Measurements from ENCODE around the gene RPS14.
"Not testable (repeated sequence)": the region's sequence is repeated elsewhere in the genome, so short reads cannot be mapped to it uniquely, and the experiment has no call there.

Gene RPS14

GRCh38 chr5:150431048-150431447 lies 18.5 kb downstream of the RPS14 start:
- TF ChIP-seq MYC (IDR thresholded peaks at IDR 0.05; ENCODE audit: low read depth, low read length) (no peak), MAX (IDR thresholded peaks at IDR 0.05; ENCODE audit: low read depth, low read length) (no peak), POLR2A (IDR thresholded peaks at IDR 0.05; ENCODE audit: extremely low read depth, insufficient read length) (no peak), CTCF (IDR thresholded peaks at IDR 0.05; ENCODE audit: low read depth, low read length) (no peak)
- H3K4me3 ChIP-seq (ENCODE audit: low read depth, low read length) = no peak overlapping the region
- no peak for DNase-seq (ENCODE audit: low read depth)

GRCh38 chr5:150429410-150429873 lies 20.1 kb downstream of the RPS14 start:
- DNase-seq (ENCODE audit: low read depth) = no peak
- TF ChIP-seq MAX (IDR thresholded peaks at IDR 0.05; ENCODE audit: low read depth, low read length) (no peak), POLR2A (IDR thresholded peaks at IDR 0.05; ENCODE audit: extremely low read depth, insufficient read length) (no peak), MYC (IDR thresholded peaks at IDR 0.05; ENCODE audit: low read depth, low read length) (no peak), CTCF (IDR thresholded peaks at IDR 0.05; ENCODE audit: low read depth, low read length) (no peak)
- H3K4me3 ChIP-seq (ENCODE audit: low read depth, low read length) = no peak overlapping the region

GRCh38 chr5:150428978-150429377 lies 20.6 kb downstream of the RPS14 start:
- DNase-seq (ENCODE audit: low read depth) = no peak
- no peak for TF ChIP-seq POLR2A (IDR thresholded peaks at IDR 0.05; ENCODE audit: extremely low read depth, insufficient read length)
- TF ChIP-seq MYC (IDR thresholded peaks at IDR 0.05; ENCODE audit: low read depth, low read length) = no peak
- no peak for TF ChIP-seq MAX (IDR thresholded peaks at IDR 0.05; ENCODE audit: low read depth, low read length)
- TF ChIP-seq CTCF (IDR thresholded peaks at IDR 0.05; ENCODE audit: low read depth, low read length) = no peak
- H3K4me3 ChIP-seq (ENCODE audit: low read depth, low read length) = no peak overlapping the region

GRCh38 chr5:150428106-150428876 lies 21.2 kb downstream of the RPS14 start:
- no peak for TF ChIP-seq CTCF (IDR thresholded peaks at IDR 0.05; ENCODE audit: low read depth, low read length)
- no peak for TF ChIP-seq POLR2A (IDR thresholded peaks at IDR 0.05; ENCODE audit: extremely low read depth, insufficient read length)
- TF ChIP-seq MYC (IDR thresholded peaks at IDR 0.05; ENCODE audit: low read depth, low read length) = no peak
- no peak for TF ChIP-seq MAX (IDR thresholded peaks at IDR 0.05; ENCODE audit: low read depth, low read length)
- no peak overlapping the region for H3K4me3 ChIP-seq (ENCODE audit: low read depth, low read length)
- no peak for DNase-seq (ENCODE audit: low read depth)

GRCh38 chr5:150426165-150426564 lies 23.4 kb downstream of the RPS14 start:
- not testable (repeated sequence) for DNase-seq (ENCODE audit: low read depth); H3K4me3 ChIP-seq (ENCODE audit: low read depth, low read length)

GRCh38 chr5:150422758-150423157 lies 26.8 kb downstream of the RPS14 start:
- H3K4me3 ChIP-seq (ENCODE audit: low read depth, low read length) = no peak overlapping the region
- no peak for DNase-seq (ENCODE audit: low read depth)
- TF ChIP-seq CTCF (IDR thresholded peaks at IDR 0.05; ENCODE audit: low read depth, low read length) = no peak
- no peak for TF ChIP-seq MYC (IDR thresholded peaks at IDR 0.05; ENCODE audit: low read depth, low read length)

Data from NB4 (cell line).